Upper lobe of left lung (tissue), 4 donors: ENCODE results near the gene CCDC39.

Source experiments
- POLR2A ChIP-seq, 4 donors: fragments of 450-650 bp; IDR thresholded peaks; one replicate each; pipeline ENCODE4 v1.5.1; 2016 to 2017; ENCODE audit warnings: antibody characterized with exemption in 4 of 4, mild to moderate bottlenecking in 2 of 4
- TF ChIP-seq, protein P1 (sequence below), 6 experiments: fragments of 450-650 bp in 4 of 6; fragments of 200-600 bp in 2 of 6; sonication (generic) in 2 of 6; IDR thresholded peaks; one replicate each; pipeline ENCODE4 v1.5.1; 2016 to 2019; ENCODE audit warnings: antibody characterized with exemption in 6 of 6

GRCh38 chr3:180646187-180646790, 33.0 kb downstream of the CCDC39 start:
- TF ChIP-seq, protein P1, sequence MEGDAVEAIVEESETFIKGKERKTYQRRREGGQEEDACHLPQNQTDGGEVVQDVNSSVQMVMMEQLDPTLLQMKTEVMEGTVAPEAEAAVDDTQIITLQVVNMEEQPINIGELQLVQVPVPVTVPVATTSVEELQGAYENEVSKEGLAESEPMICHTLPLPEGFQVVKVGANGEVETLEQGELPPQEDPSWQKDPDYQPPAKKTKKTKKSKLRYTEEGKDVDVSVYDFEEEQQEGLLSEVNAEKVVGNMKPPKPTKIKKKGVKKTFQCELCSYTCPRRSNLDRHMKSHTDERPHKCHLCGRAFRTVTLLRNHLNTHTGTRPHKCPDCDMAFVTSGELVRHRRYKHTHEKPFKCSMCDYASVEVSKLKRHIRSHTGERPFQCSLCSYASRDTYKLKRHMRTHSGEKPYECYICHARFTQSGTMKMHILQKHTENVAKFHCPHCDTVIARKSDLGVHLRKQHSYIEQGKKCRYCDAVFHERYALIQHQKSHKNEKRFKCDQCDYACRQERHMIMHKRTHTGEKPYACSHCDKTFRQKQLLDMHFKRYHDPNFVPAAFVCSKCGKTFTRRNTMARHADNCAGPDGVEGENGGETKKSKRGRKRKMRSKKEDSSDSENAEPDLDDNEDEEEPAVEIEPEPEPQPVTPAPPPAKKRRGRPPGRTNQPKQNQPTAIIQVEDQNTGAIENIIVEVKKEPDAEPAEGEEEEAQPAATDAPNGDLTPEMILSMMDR (IDR thresholded peaks at IDR 0.05): no peak
- no peak for TF ChIP-seq POLR2A (IDR thresholded peaks at IDR 0.05)
